DOHH2 (cell line): ENCODE results near the gene OLR1.

Experiments used
- H3F3A ChIP-seq: fragments of 200-600 bp; sonication (generic), shearing (Covaris generic); 2 replicates; pipeline ENCODE4 v1.6.0; 2016; ENCODE audit warnings: antibody characterized with exemption, mild to moderate bottlenecking; ENCODE audit not compliant: control insufficient read depth, insufficient read depth
- H3K27ac ChIP-seq: fragments of 200-600 bp; sonication (generic); 2 replicates; pipeline ENCODE4 v1.5.1; 2014; ENCODE audit warnings: low read depth, mild to moderate bottlenecking, low read length, moderate library complexity
- H3K27me3 ChIP-seq: fragments of 200-600 bp; sonication (generic); 2 replicates; pipeline ENCODE4 v1.6.1; 2014; ENCODE audit warnings: mild to moderate bottlenecking, low read length, mixed read lengths; ENCODE audit not compliant: control insufficient read depth
- H3K36me3 ChIP-seq: fragments of 200-600 bp; sonication (generic); 2 replicates; pipeline ENCODE4 v1.6.1; 2014; ENCODE audit warnings: mild to moderate bottlenecking, low read length, moderate library complexity, mixed read lengths; ENCODE audit not compliant: control insufficient read depth
- H3K4me1 ChIP-seq: fragments of 200-600 bp; sonication (generic); 2 replicates; pipeline ENCODE4 v1.6.1; 2014; ENCODE audit warnings: mild to moderate bottlenecking, low read length, mixed read lengths; ENCODE audit not compliant: control insufficient read depth
- H3K4me2 ChIP-seq: fragments of 200-600 bp; sonication (generic); 2 replicates; pipeline ENCODE4 v1.6.0; 2014; ENCODE audit warnings: mild to moderate bottlenecking, low read length, moderate library complexity
- H3K4me3 ChIP-seq: fragments of 200-600 bp; sonication (generic); 2 replicates; pipeline ENCODE4 v1.5.1; 2014; ENCODE audit warnings: mild to moderate bottlenecking, low read length, mixed read lengths
- H3K79me2 ChIP-seq: fragments of 200-600 bp; sonication (generic); 2 replicates; pipeline ENCODE4 v1.6.1; 2014; ENCODE audit warnings: mild to moderate bottlenecking, low read length, mixed read lengths; ENCODE audit not compliant: control insufficient read depth
- H3K9me2 ChIP-seq: fragments of 200-600 bp; sonication (generic); replicated peaks from 2 replicates; pipeline ENCODE4 v1.6.1; 2014; ENCODE audit warnings: mild to moderate bottlenecking, low read length, mixed read lengths; ENCODE audit not compliant: control insufficient read depth
- H3K9me3 ChIP-seq: fragments of 200-600 bp; sonication (generic); 2 replicates; pipeline ENCODE4 v1.6.1; 2014; ENCODE audit warnings: antibody characterized with exemption, low read length, mixed read lengths; ENCODE audit not compliant: control insufficient read depth, insufficient read depth
- H4K20me1 ChIP-seq: fragments of 200-600 bp; sonication (generic); 2 replicates; pipeline ENCODE4 v1.6.0; 2014; ENCODE audit warnings: low read depth, mild to moderate bottlenecking, antibody characterized with exemption, low read length, moderate library complexity; ENCODE audit not compliant: control insufficient read depth, insufficient read depth
- EZH2phosphoT487 ChIP-seq: fragments of 200-600 bp; sonication (generic); IDR thresholded peaks from 2 replicates; pipeline ENCODE4 v1.6.1; 2017; ENCODE audit warnings: borderline replicate concordance, mild to moderate bottlenecking, antibody characterized with exemption, low read length, moderate library complexity, mixed read lengths
- TF ChIP-seq, protein P1 (sequence below): fragments of 200-600 bp; sonication (generic); IDR thresholded peaks from one replicate; pipeline ENCODE4 v1.5.1; 2014; ENCODE audit warnings: antibody characterized with exemption, mild to moderate bottlenecking, low read depth, low read length; ENCODE audit not compliant: poor library complexity, severe bottlenecking

The OLR1 gene

DNA sequence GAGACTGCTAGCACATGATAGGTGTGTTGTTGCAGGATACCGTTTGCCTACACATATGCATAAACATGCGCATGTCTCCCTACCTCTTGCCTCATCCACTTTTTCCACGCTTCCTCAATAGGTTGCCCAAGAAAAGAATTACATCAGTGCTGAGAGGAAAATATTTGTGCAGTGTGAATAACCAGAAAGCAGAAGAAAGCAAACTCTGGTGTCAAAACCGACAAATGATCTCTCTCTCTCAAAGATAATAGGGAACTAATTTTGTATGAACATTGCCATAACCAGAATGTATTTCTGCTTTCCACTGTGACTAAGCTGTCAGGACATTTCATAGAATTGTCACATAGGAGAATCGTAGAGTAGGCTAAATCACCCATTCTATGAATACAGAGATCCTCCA is 43.2 kb downstream of the OLR1 start:
- Histone ChIP-seq H3K36me3 (no peaks in the 10 kb centered on the region), H3K4me1 (peaks cover 8% of the 10 kb centered on the region), H3F3A (no peaks in the 10 kb centered on the region), H3K4me2 (no peak overlapping the region), H3K27ac (no peak overlapping the region), H3K9me3 (no peaks in the 10 kb centered on the region), H3K27me3 (peaks cover 9% of the 10 kb centered on the region), H3K79me2 (no peaks in the 10 kb centered on the region), H3K9me2 (no peaks in the 10 kb centered on the region), H4K20me1 (no peaks in the 10 kb centered on the region), H3K4me3 (no peak overlapping the region)
- TF ChIP-seq, protein P1, sequence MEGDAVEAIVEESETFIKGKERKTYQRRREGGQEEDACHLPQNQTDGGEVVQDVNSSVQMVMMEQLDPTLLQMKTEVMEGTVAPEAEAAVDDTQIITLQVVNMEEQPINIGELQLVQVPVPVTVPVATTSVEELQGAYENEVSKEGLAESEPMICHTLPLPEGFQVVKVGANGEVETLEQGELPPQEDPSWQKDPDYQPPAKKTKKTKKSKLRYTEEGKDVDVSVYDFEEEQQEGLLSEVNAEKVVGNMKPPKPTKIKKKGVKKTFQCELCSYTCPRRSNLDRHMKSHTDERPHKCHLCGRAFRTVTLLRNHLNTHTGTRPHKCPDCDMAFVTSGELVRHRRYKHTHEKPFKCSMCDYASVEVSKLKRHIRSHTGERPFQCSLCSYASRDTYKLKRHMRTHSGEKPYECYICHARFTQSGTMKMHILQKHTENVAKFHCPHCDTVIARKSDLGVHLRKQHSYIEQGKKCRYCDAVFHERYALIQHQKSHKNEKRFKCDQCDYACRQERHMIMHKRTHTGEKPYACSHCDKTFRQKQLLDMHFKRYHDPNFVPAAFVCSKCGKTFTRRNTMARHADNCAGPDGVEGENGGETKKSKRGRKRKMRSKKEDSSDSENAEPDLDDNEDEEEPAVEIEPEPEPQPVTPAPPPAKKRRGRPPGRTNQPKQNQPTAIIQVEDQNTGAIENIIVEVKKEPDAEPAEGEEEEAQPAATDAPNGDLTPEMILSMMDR: no peak
- no peak for TF ChIP-seq EZH2phosphoT487

DNA sequence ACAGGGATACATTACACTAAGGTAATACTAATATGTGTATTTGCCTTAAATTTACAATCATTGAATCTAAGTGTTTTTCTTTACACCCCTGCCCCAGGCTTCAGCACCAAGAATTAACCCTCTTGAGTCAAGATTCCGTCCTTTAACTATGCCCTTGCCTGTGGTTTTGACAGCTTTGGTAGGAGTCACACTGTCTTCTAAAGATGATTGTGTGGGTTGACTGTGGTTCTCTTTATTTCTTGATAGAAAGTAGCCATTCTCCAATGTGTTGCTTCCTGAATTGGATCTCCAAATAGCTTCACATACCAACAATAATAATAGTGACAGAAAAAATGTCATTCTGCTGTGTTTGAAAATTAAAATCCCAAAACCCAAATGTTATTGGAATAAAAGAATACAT is 45.5 kb downstream of the OLR1 start:
- H3K36me3 ChIP-seq: no peaks in the 10 kb centered on the region
- no peaks in the 10 kb centered on the region for H4K20me1 ChIP-seq
- no peak overlapping the region for H3K4me3 ChIP-seq
- H3K4me1 ChIP-seq: peaks cover 8% of the 10 kb centered on the region
- H3K27me3 ChIP-seq: peaks cover 9% of the 10 kb centered on the region
- no peak overlapping the region for H3K27ac ChIP-seq
- no peak overlapping the region for H3K4me2 ChIP-seq
- H3K9me2 ChIP-seq: no peaks in the 10 kb centered on the region
- H3K79me2 ChIP-seq: no peaks in the 10 kb centered on the region
- TF ChIP-seq EZH2phosphoT487: no peak
- TF ChIP-seq, protein P1: no peak
- H3K9me3 ChIP-seq: no peaks in the 10 kb centered on the region
- no peaks in the 10 kb centered on the region for H3F3A ChIP-seq

DNA sequence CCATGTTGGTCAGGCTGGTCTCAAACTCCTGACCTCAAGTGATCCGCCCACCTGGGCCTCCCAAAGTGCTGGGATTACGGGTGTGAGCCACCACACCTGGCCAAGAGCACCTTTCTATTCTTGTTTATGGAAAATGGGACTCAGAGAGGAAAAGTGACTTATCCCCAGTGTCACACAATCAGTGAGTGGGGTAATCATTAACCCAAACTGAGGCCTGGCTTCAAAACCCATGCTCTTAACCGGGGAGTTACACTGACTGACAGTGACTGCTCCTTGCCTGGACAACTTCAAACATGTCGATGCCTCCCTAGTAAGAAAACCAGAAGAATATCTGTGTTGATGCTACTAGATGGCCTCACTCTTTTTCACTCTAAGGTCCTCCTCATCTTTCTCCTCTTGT is 49.2 kb downstream of the OLR1 start:
- no peaks in the 10 kb centered on the region for H3K9me3 ChIP-seq
- no peak overlapping the region for H3K27ac ChIP-seq
- H3K4me1 ChIP-seq: no peaks in the 10 kb centered on the region
- no peak overlapping the region for H3K4me2 ChIP-seq
- H4K20me1 ChIP-seq: no peaks in the 10 kb centered on the region
- H3K9me2 ChIP-seq: no peaks in the 10 kb centered on the region
- no peak overlapping the region for H3K4me3 ChIP-seq
- H3K27me3 ChIP-seq: peaks cover 5% of the 10 kb centered on the region; the same call in 1 of the 2 replicates
- no peaks in the 10 kb centered on the region for H3K36me3 ChIP-seq
- no peaks in the 10 kb centered on the region for H3F3A ChIP-seq
- no peak for TF ChIP-seq EZH2phosphoT487
- TF ChIP-seq, protein P1: no peak
- H3K79me2 ChIP-seq: no peaks in the 10 kb centered on the region

DNA sequence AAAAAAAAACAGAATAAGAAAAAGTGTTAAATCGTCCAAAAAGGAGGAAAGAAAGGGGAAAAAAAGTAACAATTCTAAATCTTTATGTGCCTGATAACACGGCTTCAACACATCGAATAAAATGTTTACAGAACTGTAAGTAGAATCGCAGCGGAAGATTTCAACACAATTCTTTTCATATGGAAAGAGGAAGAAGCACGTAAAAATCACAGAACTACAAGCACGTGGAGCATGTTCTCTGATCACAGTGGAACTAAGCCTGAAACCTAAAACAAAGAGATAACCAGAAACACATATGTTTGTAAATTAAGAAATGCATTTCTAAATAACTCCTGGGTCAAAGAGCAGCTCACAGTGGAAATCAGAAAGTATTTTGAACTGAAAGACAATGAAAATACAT is 50.7 kb downstream of the OLR1 start:
- peaks cover 5% of the 10 kb centered on the region; the same call in 1 of the 2 replicates for H3K27me3 ChIP-seq
- no peak overlapping the region for H3K27ac ChIP-seq
- H3K9me3 ChIP-seq: no peaks in the 10 kb centered on the region
- H3K4me1 ChIP-seq: no peaks in the 10 kb centered on the region
- H3F3A ChIP-seq: no peaks in the 10 kb centered on the region
- H3K9me2 ChIP-seq: no peaks in the 10 kb centered on the region
- TF ChIP-seq EZH2phosphoT487: no peak
- TF ChIP-seq, protein P1: no peak
- H3K36me3 ChIP-seq: no peaks in the 10 kb centered on the region
- H3K4me2 ChIP-seq: no peak overlapping the region
- H3K79me2 ChIP-seq: no peaks in the 10 kb centered on the region
- H4K20me1 ChIP-seq: no peaks in the 10 kb centered on the region
- no peak overlapping the region for H3K4me3 ChIP-seq
